NCI-H146 treated with DMSO at 0.1 percent for 48 hours (cell line): Measurements from ENCODE around the gene ATL3.
"Not testable (repeated sequence)": the region's sequence is repeated elsewhere in the genome, so short reads cannot be mapped to it uniquely, and the experiment has no call there.

Experiments used
- DNase-seq: peaks from one replicate; lab custom pipeline; 2025; ENCODE audit not compliant: unreplicated experiment; lab: John Stamatoyannopoulos, UW

Gene ATL3

DNA sequence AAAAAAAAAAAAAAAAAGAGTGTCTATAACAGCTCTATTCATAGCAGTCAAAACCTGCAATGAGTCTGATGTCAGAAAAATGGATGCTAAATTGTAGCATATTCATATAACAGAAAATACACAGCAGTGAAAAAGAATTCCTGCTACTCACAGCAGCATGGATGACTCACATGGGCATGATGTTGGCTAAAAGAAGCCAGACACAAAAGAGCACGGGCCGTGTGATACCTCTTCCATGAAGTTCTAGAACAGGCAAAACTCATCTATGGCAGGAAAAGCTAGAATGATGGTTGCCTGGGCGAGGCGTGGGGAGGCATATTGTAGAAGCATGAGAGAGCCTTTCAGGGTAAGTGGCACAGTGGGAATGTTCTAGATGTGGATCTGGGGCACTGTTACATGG is 75.9 kb downstream of the ATL3 start:
- no peak for DNase-seq

GRCh38 chr11:63592975-63593395 is 78.2 kb downstream of the ATL3 start:
- DNase-seq = peak; percentile 25

- DNase-seq = no peak
Measured at GRCh38 chr11:63590024-63590788, 81.0 kb downstream of the ATL3 start.

DNA sequence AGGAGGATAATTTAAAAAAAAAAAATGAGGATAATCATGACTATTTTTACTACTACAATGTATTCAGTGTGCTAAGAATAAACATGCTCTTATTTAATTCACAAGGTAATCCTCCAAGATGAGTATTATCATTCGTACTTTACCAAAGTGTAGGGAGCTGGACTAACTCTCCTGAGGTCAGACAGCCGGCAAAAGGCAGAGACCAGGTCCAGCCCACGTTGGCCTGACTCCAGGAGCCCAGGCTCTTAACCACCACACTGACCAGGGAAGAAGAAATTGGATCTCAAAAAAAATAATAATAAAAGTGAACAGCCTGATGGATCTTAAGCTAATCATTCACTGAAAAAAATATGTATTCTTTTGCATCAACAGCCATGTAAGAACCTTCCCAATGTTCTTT is 82.2 kb downstream of the ATL3 start:
- DNase-seq = no peak

GRCh38 chr11:63586451-63587166 is 84.6 kb downstream of the ATL3 start:
- no peak for DNase-seq

GRCh38 chr11:63583357-63583677 is 87.9 kb downstream of the ATL3 start:
- DNase-seq = no peak

- DNase-seq = not testable (repeated sequence)
Measured at GRCh38 chr11:63581224-63581623, 90.0 kb downstream of the ATL3 start.

DNA sequence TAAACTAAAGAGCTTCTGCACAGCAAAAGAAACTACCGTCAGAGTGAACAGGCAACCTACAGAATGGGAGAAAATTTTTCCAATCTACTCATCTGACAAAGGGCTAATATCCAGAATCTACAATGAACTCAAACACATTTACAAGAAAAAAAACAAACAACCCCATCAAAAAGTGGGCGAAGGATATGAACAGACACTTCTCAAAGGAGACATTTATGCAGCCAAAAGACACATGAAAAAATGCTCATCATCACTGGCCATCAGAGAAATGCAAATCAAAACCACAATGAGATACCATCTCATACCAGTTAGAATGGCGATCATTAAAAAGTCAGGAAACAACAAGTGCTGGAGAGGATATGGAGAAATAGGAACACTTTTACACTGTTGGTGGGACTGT is 92.3 kb downstream of the ATL3 start:
- not testable (repeated sequence) for DNase-seq

- no peak for DNase-seq
Measured at GRCh38 chr11:63574856-63575602, 96.1 kb downstream of the ATL3 start.
